Myocyte (in vitro differentiated cells): ENCODE measurements around the gene IPCEF1. TPM values are rescaled to one million over a fixed set of nuclear protein-coding genes. Genes with fewer than 3 reads are reported as not detected.
A peak's percentile ranks its signal among the peaks of the same experiment; 100 is the strongest.

Source experiments
- DNase-seq: peaks from one replicate; pipeline ENCODE4 v3.0.0-alpha.2; 2012; ENCODE audit warnings: low read depth
- total RNA-seq: library from RNA; depleted of rRNA; stranded (reverse); fragments of >200 nt; gene quantifications from 2 replicates; pipeline ENCODE4 v1.2.3, GENCODE V29; 2014

The IPCEF1 gene
- total RNA-seq, 1 donor from 2014 or later = not detected

GRCh38 chr6:154373971-154374370, 17.4 kb upstream of the IPCEF1 start:
- no peak for DNase-seq

GRCh38 chr6:154371281-154371680, 14.7 kb upstream of the IPCEF1 start:
- no peak for DNase-seq

GRCh38 chr6:154370545-154370944, 13.9 kb upstream of the IPCEF1 start:
- peak; percentile 55 for DNase-seq

GRCh38 chr6:154367839-154368695, 11.5 kb upstream of the IPCEF1 start:
- no peak for DNase-seq

GRCh38 chr6:154367336-154367735, 10.7 kb upstream of the IPCEF1 start:
- DNase-seq = no peak

- DNase-seq = no peak
Measured at GRCh38 chr6:154363821-154364220, 7.2 kb upstream of the IPCEF1 start.

- no peak for DNase-seq
Measured at GRCh38 chr6:154361476-154361875, 4.9 kb upstream of the IPCEF1 start.

- DNase-seq = no peak
Measured at GRCh38 chr6:154360476-154360875, 3.9 kb upstream of the IPCEF1 start.

- no peak for DNase-seq
Measured at GRCh38 chr6:154359679-154360078, 3.1 kb upstream of the IPCEF1 start.

- peak; percentile 15 for DNase-seq
Measured at GRCh38 chr6:154359161-154359574, 2.6 kb upstream of the IPCEF1 start.

- DNase-seq = no peak
Measured at GRCh38 chr6:154358019-154358545, 1.5 kb upstream of the IPCEF1 start.

- no peak for DNase-seq
Measured at GRCh38 chr6:154356113-154356512, 490 bp downstream of the IPCEF1 start.

GRCh38 chr6:154354265-154354777, 2.3 kb downstream of the IPCEF1 start:
- DNase-seq = no peak

- DNase-seq = no peak
Measured at GRCh38 chr6:154353626-154354025, 3.0 kb downstream of the IPCEF1 start.

GRCh38 chr6:154352898-154353585, 3.6 kb downstream of the IPCEF1 start:
- no peak for DNase-seq

- DNase-seq = no peak
Measured at GRCh38 chr6:154350293-154350692, 6.3 kb downstream of the IPCEF1 start.

- DNase-seq = no peak
Measured at GRCh38 chr6:154347981-154348380, 8.6 kb downstream of the IPCEF1 start.

GRCh38 chr6:154345811-154346210, 10.8 kb downstream of the IPCEF1 start:
- no peak for DNase-seq

GRCh38 chr6:154343473-154344308, 12.9 kb downstream of the IPCEF1 start:
- DNase-seq = peak; percentile 13

- DNase-seq = no peak
Measured at GRCh38 chr6:154341871-154342270, 14.7 kb downstream of the IPCEF1 start.

GRCh38 chr6:154341336-154341735, 15.3 kb downstream of the IPCEF1 start:
- DNase-seq = no peak
